D721Med (cell line): ENCODE data around the gene KLHL34.

Source experiments
- DNase-seq: peaks from one replicate; pipeline ENCODE4 v3.0.0; 2011; ENCODE audit warnings: low spot score; ENCODE audit not compliant: insufficient read length
- FAIRE-seq: peaks from 2 replicates; lab custom pipeline; 2011; peaks lifted over from hg19 to GRCh38; lab: Jason Lieb, UNC
- TF ChIP-seq, protein P1 (sequence below): IDR thresholded peaks from 2 replicates; pipeline ENCODE4 v1.5.1; 2012; ENCODE audit warnings: mild to moderate bottlenecking, control low read depth; ENCODE audit not compliant: insufficient read depth; ENCODE audit errors: missing control alignments

KLHL34 gene

DNA sequence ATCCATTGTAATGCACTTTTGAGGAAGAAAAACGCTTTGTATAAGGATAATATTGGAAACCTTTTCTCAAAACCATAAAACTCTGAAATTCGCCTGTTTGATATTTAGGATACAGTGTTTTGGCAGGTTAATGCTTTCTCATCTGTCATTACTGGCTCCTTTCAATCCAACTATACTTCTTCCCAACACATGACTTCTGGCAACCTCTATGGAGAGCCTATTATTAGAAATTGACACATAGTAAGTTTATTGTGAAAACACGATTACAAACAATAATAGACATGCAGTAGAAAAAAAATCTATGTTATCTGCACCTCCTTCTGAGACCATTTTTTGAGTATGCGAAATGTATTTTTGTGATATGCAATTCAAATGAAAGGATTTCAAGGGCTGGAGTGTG, 4.6 kb upstream of the KLHL34 start:
- TF ChIP-seq, protein P1, sequence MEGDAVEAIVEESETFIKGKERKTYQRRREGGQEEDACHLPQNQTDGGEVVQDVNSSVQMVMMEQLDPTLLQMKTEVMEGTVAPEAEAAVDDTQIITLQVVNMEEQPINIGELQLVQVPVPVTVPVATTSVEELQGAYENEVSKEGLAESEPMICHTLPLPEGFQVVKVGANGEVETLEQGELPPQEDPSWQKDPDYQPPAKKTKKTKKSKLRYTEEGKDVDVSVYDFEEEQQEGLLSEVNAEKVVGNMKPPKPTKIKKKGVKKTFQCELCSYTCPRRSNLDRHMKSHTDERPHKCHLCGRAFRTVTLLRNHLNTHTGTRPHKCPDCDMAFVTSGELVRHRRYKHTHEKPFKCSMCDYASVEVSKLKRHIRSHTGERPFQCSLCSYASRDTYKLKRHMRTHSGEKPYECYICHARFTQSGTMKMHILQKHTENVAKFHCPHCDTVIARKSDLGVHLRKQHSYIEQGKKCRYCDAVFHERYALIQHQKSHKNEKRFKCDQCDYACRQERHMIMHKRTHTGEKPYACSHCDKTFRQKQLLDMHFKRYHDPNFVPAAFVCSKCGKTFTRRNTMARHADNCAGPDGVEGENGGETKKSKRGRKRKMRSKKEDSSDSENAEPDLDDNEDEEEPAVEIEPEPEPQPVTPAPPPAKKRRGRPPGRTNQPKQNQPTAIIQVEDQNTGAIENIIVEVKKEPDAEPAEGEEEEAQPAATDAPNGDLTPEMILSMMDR: no peak
- FAIRE-seq: no peak

DNA sequence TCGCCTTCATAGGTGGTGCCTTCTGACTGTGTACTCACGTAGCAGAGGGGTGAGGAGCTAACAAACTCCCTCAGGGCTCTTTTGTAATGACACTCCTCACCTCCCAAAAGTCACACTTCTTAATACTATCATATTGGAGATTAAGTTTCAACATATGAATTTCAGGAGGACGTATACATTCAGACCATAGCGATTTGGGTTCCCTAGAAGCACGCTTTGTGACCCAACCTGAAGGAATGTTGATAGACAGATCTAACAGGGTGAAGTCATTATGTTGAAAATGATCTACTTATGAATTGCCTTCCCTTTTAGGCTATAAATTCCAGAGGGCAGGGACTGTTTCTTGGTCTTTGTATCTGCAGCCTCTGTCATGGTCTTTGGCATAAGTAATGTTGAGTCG, 3.2 kb upstream of the KLHL34 start:
- DNase-seq: no peak
- TF ChIP-seq, protein P1: no peak
- FAIRE-seq: no peak

More for the DNA sequence above, 4.6 kb upstream of the KLHL34 start:
- DNase-seq: no peak

DNA sequence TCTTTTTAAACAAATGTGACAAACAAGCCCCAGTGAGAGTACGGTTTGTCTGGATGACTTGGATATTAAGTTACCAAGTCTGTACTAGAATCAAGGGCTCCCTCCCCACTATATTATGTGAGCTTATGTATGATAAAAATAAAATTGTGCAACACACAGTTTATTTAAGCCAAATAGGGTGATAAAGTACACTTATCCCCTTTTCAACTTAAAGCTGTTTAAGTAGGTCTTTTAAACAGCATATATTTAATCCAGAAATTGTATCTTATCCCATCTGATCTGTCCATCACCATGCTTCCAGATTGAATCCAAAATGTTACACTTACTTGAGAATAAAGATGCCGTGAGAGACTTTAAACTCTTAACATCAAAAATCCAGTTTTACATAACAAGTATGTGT, 2.0 kb upstream of the KLHL34 start:
- FAIRE-seq: no peak
- TF ChIP-seq, protein P1: no peak
- no peak for DNase-seq

DNA sequence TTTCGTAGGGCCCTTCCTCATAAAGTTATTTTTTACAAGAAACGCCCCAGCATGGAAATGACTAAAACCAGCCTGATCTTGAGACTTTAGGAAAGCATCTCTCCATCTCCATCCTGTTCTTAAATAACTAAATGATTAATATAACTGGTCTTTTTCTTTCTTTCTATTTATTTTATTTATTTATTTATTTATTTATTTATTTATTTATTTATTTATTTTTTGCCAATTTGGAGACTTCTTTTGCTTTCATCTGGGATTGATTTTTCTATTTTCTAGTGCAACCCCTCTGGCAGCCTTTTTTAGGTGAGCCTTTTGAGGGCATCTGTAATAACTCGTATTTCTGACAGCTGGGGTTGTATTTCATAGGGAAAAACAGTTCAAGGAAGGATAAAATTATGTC, 1.2 kb upstream of the KLHL34 start:
- FAIRE-seq (no peak), DNase-seq (no peak)
- TF ChIP-seq, protein P1: no peak

DNA sequence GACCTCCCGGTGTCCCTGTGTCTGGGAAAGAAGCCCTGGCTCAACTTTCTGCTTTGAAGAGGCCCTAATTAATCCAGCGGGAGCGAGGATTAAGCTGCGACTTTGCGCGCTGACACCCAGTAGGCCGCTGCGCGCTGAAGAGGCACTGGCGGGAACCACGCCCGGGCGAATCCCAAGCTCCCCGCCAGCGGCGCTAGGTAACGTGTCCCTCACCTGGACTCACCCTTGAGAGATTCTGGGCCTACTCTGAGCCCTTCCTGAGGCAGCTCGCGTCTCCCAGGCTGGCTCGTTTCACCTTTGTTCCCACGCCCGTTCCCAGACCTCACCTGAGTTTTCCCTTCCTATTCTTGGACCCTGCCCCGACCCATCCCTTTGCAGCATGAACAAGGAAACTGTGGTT, 616 bp upstream of the KLHL34 start:
- FAIRE-seq (no peak), DNase-seq (no peak)
- TF ChIP-seq, protein P1: no peak

DNA sequence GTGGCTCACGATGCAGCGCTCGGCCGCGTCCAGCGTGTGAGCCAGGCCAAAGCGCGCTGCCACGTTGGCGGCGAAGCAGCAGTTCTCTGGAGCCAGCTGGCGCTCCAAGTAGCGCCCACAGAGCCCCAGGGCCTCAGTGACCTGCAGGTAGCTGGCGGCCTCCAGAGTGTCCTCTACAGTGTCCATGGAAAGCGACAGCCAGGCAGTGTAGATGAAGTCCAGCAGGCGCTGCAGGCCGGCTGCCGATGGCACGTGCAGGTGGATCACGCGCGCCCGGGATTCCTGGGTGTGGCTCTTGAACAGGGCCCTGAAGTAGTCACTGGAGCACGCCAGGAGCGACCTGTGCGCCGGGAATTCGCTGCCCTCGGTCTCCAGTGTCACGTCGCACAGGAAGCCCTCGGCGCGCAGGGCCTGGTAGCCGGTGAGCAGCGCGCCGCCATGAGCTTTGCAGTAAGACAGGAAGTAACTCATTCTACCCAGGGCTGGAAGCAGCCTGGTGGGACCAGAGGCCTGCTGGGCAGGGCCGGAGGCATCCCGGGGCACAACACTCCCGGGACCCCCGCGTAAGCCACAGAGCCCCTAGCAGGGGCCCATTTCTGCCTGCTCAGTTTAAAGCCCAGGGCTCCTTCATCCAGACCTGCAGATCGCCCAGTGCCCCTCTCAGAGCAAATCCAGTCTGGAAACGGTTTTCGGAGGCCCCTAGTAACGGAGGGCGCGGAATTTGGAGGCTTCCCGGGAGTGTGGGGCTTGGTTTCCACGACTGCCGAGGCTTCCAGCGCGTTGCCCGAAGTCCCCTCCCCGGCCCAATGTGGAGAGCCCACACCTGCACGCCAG, 595 bp downstream of the KLHL34 start:
- TF ChIP-seq, protein P1: no peak
- FAIRE-seq: no peak
- no peak for DNase-seq
